Caco-2 (cell line): ENCODE data around the gene NEU2. TPM values are rescaled to one million over a fixed set of nuclear protein-coding genes. Genes with fewer than 3 reads are reported as not detected.

Experiments
- BruUV-seq: library from RNA; stranded (reverse); fragments of 400-500 nt; replicated peaks from 2 replicates; lab custom pipeline; 2021; lab: Mats Ljungman, UMichigan
- CTCF ChIA-PET: fragments of 300-600 bp; sonication (Branson Sonifier 250); formaldehyde crosslinking; loops from one replicate; lab custom pipeline; 2022; ENCODE audit warnings: antibody characterized with exemption; lab: Charles Lee
- POLR2A ChIA-PET: fragments of 300-600 bp; sonication (Branson Sonifier 250); formaldehyde crosslinking; loops from one replicate; lab custom pipeline; 2022; ENCODE audit warnings: antibody characterized with exemption; lab: Charles Lee
- DNase-seq, 2 experiments: peaks; one replicate each; pipeline versions ENCODE4 v3.0.0 to v3.0.0-alpha.2; 2020 to 2022
- H3K27me3 ChIP-seq: replicated peaks from 2 replicates; pipeline ENCODE4 v1.6.0; 2011; ENCODE audit warnings: low read length; ENCODE audit not compliant: control insufficient read depth, insufficient read depth
- H3K36me3 ChIP-seq: 2 replicates; pipeline ENCODE4 v1.5.1; 2011; ENCODE audit warnings: low read length; ENCODE audit not compliant: control insufficient read depth, insufficient read depth
- H3K4me1 ChIP-seq: fragments of 250-450 bp; sonication (Bioruptor Pico); 2 replicates; pipeline ENCODE4 v1.5.1; 2020; ENCODE audit warnings: mild to moderate bottlenecking
- H3K4me3 ChIP-seq: 2 replicates; pipeline ENCODE4 v1.5.1; 2011; ENCODE audit warnings: low read depth, mild to moderate bottlenecking, control low read depth, low read length
- H3K9me3 ChIP-seq: fragments of 250-450 bp; sonication (Bioruptor Pico); 2 replicates; pipeline ENCODE4 v1.5.1; 2020; ENCODE audit warnings: mild to moderate bottlenecking, moderate library complexity
- H3K27ac Mint-ChIP-seq: one replicate; pipeline ENCODE4 v1.8.0; 2022; ENCODE audit warnings: mixed read lengths; ENCODE audit not compliant: unreplicated experiment
- H3K27me3 Mint-ChIP-seq: one replicate; pipeline ENCODE4 v1.8.0; 2022; ENCODE audit warnings: mixed read lengths; ENCODE audit not compliant: insufficient read depth, unreplicated experiment
- H3K36me3 Mint-ChIP-seq: one replicate; pipeline ENCODE4 v1.8.0; 2022; ENCODE audit warnings: mild to moderate bottlenecking, mixed read lengths; ENCODE audit not compliant: insufficient read depth, unreplicated experiment
- H3K4me1 Mint-ChIP-seq: one replicate; pipeline ENCODE4 v1.8.0; 2022; ENCODE audit warnings: low read depth, mixed read lengths; ENCODE audit not compliant: unreplicated experiment
- H3K4me3 Mint-ChIP-seq: one replicate; pipeline ENCODE4 v1.8.0; 2022; ENCODE audit warnings: mild to moderate bottlenecking, moderate library complexity, mixed read lengths; ENCODE audit not compliant: unreplicated experiment
- H3K9me3 Mint-ChIP-seq: one replicate; pipeline ENCODE4 v1.8.0; 2022; ENCODE audit warnings: mixed read lengths; ENCODE audit not compliant: unreplicated experiment
- CTCF ChIP-seq, 2 experiments: fragments of 200-600 bp in 1 of 2; IDR thresholded peaks; 1 replicate in 1 of 2; 2 replicates in 1 of 2; pipeline versions ENCODE4 v1.5.1 to v1.8.0; 2011 to 2022; ENCODE audit warnings: antibody characterized with exemption in 1 of 2, control low read depth in 1 of 2, inconsistent platforms in 1 of 2, low read depth in 1 of 2, low read length in 1 of 2, mild to moderate bottlenecking in 1 of 2, moderate library complexity in 1 of 2; ENCODE audit not compliant: insufficient read depth in 1 of 2, severe bottlenecking in 1 of 2, unreplicated experiment in 1 of 2
- intact Hi-C: fragments of 100-400 bp; cut with micrococcal nuclease; formaldehyde crosslinking; loops from one replicate; pipeline ENCODE4 v1.10.0; 2022; ENCODE audit not compliant: unreplicated experiment
- total RNA-seq: library from RNA; stranded (reverse); gene quantifications from 2 replicates; pipeline ENCODE4 v1.2.3, GENCODE V29; 2022

Gene NEU2
- total RNA-seq, 1 experiment from 2014 or later: not detected

GRCh38 chr2:233007270-233007669 lies 25.2 kb upstream of the NEU2 start:
- no peak overlapping the region for H3K4me3 Mint-ChIP-seq
- intact Hi-C loops: no loop called here
- DNase-seq: no peak
- no peak for TF ChIP-seq CTCF (IDR thresholded peaks at IDR 0.05; ENCODE audit: insufficient read depth in 1 of 2, low read depth in 1 of 2, low read length in 1 of 2, severe bottlenecking in 1 of 2, unreplicated experiment in 1 of 2)
- H3K4me1 Mint-ChIP-seq: no peaks in the 10 kb centered on the region
- ChIA-PET POLR2A (no interaction called here), CTCF (no interaction called here)
- H3K9me3 ChIP-seq: no peaks in the 10 kb centered on the region
- H3K27ac Mint-ChIP-seq: no peak overlapping the region
- no TSS peak for BruUV-seq
- H3K9me3 Mint-ChIP-seq: no peaks in the 10 kb centered on the region
- no peaks in the 10 kb centered on the region for H3K36me3 Mint-ChIP-seq
- H3K4me3 ChIP-seq: no peak overlapping the region
- peaks cover 13% of the 10 kb centered on the region for H3K27me3 Mint-ChIP-seq
- H3K27me3 ChIP-seq: no peaks in the 10 kb centered on the region
- H3K4me1 ChIP-seq: no peaks in the 10 kb centered on the region
- H3K36me3 ChIP-seq: no peaks in the 10 kb centered on the region

- no peaks in the 10 kb centered on the region for H3K9me3 ChIP-seq
- no peaks in the 10 kb centered on the region for H3K36me3 Mint-ChIP-seq
- intact Hi-C loops: no loop called here
- no peak overlapping the region for H3K27ac Mint-ChIP-seq
- peaks cover 13% of the 10 kb centered on the region for H3K27me3 Mint-ChIP-seq
- no peaks in the 10 kb centered on the region for H3K27me3 ChIP-seq
- TF ChIP-seq CTCF (IDR thresholded peaks at IDR 0.05; ENCODE audit: insufficient read depth in 1 of 2, low read depth in 1 of 2, low read length in 1 of 2, severe bottlenecking in 1 of 2, unreplicated experiment in 1 of 2): no peak
- DNase-seq: no peak
- ChIA-PET CTCF (no interaction called here), POLR2A (no interaction called here)
- no peaks in the 10 kb centered on the region for H3K36me3 ChIP-seq
- H3K4me3 ChIP-seq: no peak overlapping the region
- H3K4me1 Mint-ChIP-seq: no peaks in the 10 kb centered on the region
- no peaks in the 10 kb centered on the region for H3K9me3 Mint-ChIP-seq
- BruUV-seq: no TSS peak
- H3K4me3 Mint-ChIP-seq: no peak overlapping the region
- H3K4me1 ChIP-seq: no peaks in the 10 kb centered on the region
Observed at GRCh38 chr2:233007739-233008138, 24.7 kb upstream of the NEU2 start.

GRCh38 chr2:233009661-233010060 lies 22.8 kb upstream of the NEU2 start:
- no peak overlapping the region for H3K4me3 ChIP-seq
- POLR2A ChIA-PET: no interaction called here
- TF ChIP-seq CTCF (IDR thresholded peaks at IDR 0.05; ENCODE audit: insufficient read depth in 1 of 2, low read depth in 1 of 2, low read length in 1 of 2, severe bottlenecking in 1 of 2, unreplicated experiment in 1 of 2): no peak
- H3K27ac Mint-ChIP-seq: no peak overlapping the region
- H3K4me1 Mint-ChIP-seq: no peaks in the 10 kb centered on the region
- H3K4me1 ChIP-seq: no peaks in the 10 kb centered on the region
- no peaks in the 10 kb centered on the region for H3K9me3 Mint-ChIP-seq
- no peak for DNase-seq
- H3K36me3 ChIP-seq: no peaks in the 10 kb centered on the region
- no peaks in the 10 kb centered on the region for H3K9me3 ChIP-seq
- BruUV-seq: no TSS peak
- intact Hi-C loops: no loop called here
- H3K36me3 Mint-ChIP-seq: no peaks in the 10 kb centered on the region
- peaks cover 6% of the 10 kb centered on the region for H3K27me3 Mint-ChIP-seq
- H3K4me3 Mint-ChIP-seq: no peak overlapping the region
- H3K27me3 ChIP-seq: no peaks in the 10 kb centered on the region
- CTCF ChIA-PET: no interaction called here
